ENCODE data around the gene ATP5F1D. TPM values are rescaled to one million over a fixed set of nuclear protein-coding genes. Genes with fewer than 3 reads are reported as not detected.

The ATP5F1D gene
- total RNA-seq, 1 donor from 2014 or later: 110 TPM

GRCh38 chr19:1269065-1269477 lies 27.5 kb downstream of the ATP5F1D start, which contains the start of gene CIRBP:
TSS of gene CIRBP (plus strand) at chr19:1269332. CDS start at chr19:1270934, 1,602 bp downstream.
- Mint-ChIP-seq H3K4me3 (ENCODE audit: unreplicated experiment) (peak within 1 kb of the TSS; percentile 84), H3K27me3 (ENCODE audit: low read depth) (no peaks in the 10 kb centered on the region), H3K27ac (ENCODE audit: unreplicated experiment) (peak within 1 kb of the TSS; percentile 93), H3K9me3 (ENCODE audit: low read depth) (no peaks in the 10 kb centered on the region), H3K36me3 (ENCODE audit: low read depth) (peaks cover 33% of the 10 kb centered on the region), H3K4me1 (ENCODE audit: low read depth) (peaks cover 77% of the 10 kb centered on the region)
- TF ChIP-seq CTCF (IDR thresholded peaks at IDR 0.05): no peak
- peak; percentile 100 for DNase-seq (ENCODE audit: low spot score)

GRCh38 chr19:1269478-1270212 lies 28.1 kb downstream of the ATP5F1D start:
- peak; percentile 23 for TF ChIP-seq CTCF (IDR thresholded peaks at IDR 0.05)
- Mint-ChIP-seq H3K9me3 (ENCODE audit: low read depth) (no peaks in the 10 kb centered on the region), H3K4me3 (ENCODE audit: unreplicated experiment) (peak overlapping the region; percentile 84), H3K36me3 (ENCODE audit: low read depth) (peaks cover 33% of the 10 kb centered on the region), H3K27me3 (ENCODE audit: low read depth) (no peaks in the 10 kb centered on the region), H3K27ac (ENCODE audit: unreplicated experiment) (peak overlapping the region; percentile 93), H3K4me1 (ENCODE audit: low read depth) (peaks cover 76% of the 10 kb centered on the region)
- DNase-seq (ENCODE audit: low spot score): no peak

GRCh38 chr19:1270213-1270853 lies 28.8 kb downstream of the ATP5F1D start:
- H3K27me3 Mint-ChIP-seq (ENCODE audit: low read depth): no peaks in the 10 kb centered on the region
- peak overlapping the region; percentile 84 for H3K4me3 Mint-ChIP-seq (ENCODE audit: unreplicated experiment)
- no peak for TF ChIP-seq CTCF (IDR thresholded peaks at IDR 0.05)
- H3K4me1 Mint-ChIP-seq (ENCODE audit: low read depth): peaks cover 71% of the 10 kb centered on the region
- H3K27ac Mint-ChIP-seq (ENCODE audit: unreplicated experiment): peak overlapping the region; percentile 93
- no peaks in the 10 kb centered on the region for H3K9me3 Mint-ChIP-seq (ENCODE audit: low read depth)
- peaks cover 33% of the 10 kb centered on the region for H3K36me3 Mint-ChIP-seq (ENCODE audit: low read depth)
- no peak for DNase-seq (ENCODE audit: low spot score)

GRCh38 chr19:1270854-1271527 lies 29.4 kb downstream of the ATP5F1D start:
- H3K27ac Mint-ChIP-seq (ENCODE audit: unreplicated experiment): peak overlapping the region; percentile 93

More at GRCh38 chr19:1270854-1271527, 29.4 kb downstream of the ATP5F1D start:
- peaks cover 64% of the 10 kb centered on the region for H3K4me1 Mint-ChIP-seq (ENCODE audit: low read depth)
- no peak for DNase-seq (ENCODE audit: low spot score)
- no peaks in the 10 kb centered on the region for H3K9me3 Mint-ChIP-seq (ENCODE audit: low read depth)
- no peak for TF ChIP-seq CTCF (IDR thresholded peaks at IDR 0.05)
- peak overlapping the region; percentile 84 for H3K4me3 Mint-ChIP-seq (ENCODE audit: unreplicated experiment)
- no peaks in the 10 kb centered on the region for H3K27me3 Mint-ChIP-seq (ENCODE audit: low read depth)
- peaks cover 33% of the 10 kb centered on the region for H3K36me3 Mint-ChIP-seq (ENCODE audit: low read depth)
